Activated effector memory CD4-positive, alpha-beta T cell treated with Interleukin-2 at 50 U/mL for 16 hours (primary cell): Measurements from ENCODE around the gene SLC35G2.
"Not testable (repeated sequence)": the region's sequence is repeated elsewhere in the genome, so short reads cannot be mapped to it uniquely, and the experiment has no call there.

Source experiments
- DNase-seq: peaks from one replicate; pipeline ENCODE4 v3.0.0-alpha.2; 2020

Gene SLC35G2

DNA sequence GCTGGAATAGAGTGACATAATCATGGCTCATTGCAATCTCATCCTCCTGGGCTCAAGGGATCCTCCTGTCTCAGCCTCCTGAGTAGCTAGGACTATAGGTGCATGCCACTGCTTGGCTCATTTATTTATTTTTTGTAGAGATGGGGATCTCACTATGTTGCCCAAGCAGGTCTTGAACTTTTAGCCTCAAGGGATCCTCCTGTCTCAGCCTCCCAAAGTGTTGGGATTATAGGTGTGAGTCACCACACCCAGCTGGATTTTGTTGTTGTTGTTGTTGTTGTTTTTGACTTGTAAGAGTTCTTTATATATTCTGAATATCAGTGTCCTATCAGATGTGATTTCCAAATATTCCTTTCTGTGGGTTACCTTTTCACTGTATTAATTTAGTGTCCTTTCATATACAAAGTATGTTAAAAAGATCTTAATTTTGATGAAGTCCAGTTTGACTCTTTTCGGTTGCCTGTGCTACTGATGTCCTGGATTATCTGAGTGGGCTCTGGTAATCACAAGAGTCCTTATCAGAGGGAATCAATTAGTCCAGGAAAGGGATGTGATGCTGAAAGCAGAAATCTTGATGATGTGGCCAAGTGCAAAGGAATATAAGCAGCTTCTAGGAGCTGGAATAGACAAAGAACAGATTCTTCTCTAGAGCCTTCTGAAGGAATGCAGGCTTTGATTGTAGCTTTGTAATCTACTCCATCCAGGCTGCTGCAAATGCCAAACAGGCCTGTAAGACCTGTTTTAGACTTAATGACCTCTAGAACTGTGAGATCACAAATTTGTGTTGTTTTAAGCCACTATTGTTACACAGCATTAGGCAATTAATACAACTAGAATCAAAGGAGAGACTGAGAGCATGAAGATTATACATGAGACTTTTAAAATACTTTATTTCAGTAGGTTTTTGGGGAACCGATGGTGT is 73.3 kb downstream of the SLC35G2 start:
- DNase-seq = no peak

DNA sequence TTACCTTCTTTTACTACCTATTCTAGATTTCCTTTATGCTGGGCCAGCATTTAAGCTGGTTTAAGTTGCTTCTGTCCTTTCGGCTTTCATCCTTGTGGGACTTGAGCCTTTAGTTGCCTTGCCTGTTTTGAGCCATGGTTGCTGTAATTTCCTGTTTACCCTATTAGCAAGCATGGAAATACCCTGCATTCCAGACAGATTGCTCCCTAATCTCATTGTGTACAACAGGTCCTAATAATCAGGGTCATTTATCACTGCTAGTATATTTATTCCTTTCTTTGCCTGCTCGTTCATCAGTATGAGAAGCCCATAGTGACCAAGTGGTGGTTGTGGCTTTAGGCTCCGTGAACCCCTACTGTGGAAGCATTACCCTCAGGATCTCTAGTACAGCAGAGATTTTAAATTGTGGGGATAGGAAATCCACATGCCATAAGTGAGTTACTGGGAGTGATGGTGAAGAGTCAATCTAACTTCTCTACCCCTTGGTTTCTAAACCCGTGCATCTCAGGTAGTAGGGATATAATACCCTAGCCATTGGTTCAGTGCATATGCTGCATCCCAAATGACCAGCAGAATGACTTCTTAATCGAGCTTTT is 75.0 kb downstream of the SLC35G2 start:
- no peak for DNase-seq

DNA sequence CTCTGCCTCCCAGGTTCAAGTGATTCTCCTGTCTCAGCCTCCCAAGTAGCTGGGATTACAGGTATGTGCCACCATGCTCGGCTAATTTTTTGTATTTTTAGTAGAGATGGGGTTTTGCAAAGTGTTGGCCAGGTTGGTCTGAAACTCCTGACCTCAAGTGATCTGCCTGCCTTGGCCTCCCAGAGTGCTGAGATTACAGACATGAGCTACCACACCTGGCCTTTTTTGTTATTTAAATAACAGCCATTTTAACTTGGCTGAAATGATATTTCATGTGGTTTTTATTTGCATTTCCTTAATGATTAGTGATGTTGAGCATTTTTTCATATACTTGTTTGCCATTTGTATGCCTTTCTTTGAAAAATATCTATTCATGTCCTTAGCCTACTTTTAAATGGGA is 78.2 kb downstream of the SLC35G2 start:
- not testable (repeated sequence) for DNase-seq

DNA sequence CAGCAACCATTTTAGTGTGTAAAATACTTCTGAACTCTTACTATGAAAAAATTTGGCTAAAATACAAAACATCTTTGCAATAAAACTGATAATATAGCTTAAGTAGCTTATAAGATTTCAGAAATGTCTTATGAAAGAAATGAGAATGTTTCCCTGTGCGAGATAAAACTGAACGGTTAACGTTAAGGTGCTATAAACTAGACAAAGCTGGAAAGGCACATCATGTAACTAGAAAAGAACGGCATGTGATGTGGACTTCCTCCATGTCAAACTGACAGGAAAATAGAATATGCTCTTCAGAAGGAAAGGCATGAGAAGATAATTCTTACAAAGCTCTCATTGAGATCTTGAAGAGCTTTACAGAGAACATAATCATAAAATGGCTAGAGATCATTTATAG is 79.6 kb downstream of the SLC35G2 start:
- DNase-seq = no peak

DNA sequence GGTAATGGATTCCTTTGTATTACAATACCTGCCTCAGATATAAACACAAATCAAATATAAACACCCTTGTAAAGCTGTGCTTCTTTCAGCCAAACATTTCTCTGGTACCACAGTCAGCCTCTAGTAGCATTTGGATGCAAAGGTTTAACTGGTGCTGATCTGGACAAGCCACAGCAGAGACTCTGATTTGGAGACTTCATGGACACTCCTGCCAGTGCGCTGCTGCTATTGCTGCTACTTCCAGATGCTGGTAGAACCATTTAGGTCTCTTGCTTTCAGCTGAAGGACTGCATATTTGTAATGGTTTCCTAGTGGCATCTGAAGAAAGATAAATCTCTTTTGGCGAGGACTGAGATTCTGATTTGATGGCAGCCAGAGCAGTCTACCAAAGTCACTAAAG is 80.0 kb downstream of the SLC35G2 start:
- DNase-seq = no peak

DNA sequence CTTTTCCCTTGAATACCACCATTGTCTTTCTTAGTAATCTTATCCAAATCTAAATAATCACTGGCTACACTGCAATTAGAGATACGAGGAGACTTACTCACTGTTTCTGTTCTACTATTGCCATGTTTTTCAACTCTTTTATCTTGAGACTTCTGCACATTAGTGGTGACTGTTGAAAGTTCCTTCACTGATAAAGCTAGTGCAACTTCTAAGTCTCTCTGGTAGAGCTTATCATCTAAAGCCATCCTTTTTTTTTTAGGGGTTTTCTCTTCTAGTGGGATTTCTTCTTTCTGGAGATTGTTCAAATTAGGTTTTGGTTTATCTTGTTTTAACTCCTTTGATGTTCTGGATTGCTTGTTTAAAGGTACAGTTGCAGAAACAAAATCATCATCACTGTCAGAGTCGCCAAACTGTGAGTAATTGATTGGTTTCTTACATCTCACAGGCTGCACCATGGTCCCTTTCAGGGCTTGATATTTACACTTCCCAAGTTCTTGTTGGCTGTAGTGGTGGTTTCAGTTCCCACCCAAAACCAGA is 80.8 kb downstream of the SLC35G2 start:
- no peak for DNase-seq

DNA sequence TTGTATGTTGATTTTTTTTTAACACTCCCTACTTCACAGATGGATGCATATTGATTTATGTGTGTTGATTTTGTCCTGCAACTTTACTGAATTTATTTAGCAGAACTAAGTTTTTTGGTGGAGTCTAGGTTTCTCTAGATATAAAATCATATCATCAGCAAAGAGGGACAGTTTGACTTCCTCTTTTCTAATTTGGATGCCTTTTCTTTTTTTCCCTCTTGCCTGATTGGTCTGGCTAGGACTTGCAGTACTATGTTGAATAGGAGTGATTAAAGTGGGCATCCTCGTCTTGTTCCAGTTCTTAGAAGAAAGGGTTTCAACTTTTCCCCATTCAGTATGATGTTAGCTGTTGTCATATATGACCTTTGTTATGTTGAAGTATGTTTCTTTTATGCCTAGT is 81.8 kb downstream of the SLC35G2 start:
- not testable (repeated sequence) for DNase-seq

DNA sequence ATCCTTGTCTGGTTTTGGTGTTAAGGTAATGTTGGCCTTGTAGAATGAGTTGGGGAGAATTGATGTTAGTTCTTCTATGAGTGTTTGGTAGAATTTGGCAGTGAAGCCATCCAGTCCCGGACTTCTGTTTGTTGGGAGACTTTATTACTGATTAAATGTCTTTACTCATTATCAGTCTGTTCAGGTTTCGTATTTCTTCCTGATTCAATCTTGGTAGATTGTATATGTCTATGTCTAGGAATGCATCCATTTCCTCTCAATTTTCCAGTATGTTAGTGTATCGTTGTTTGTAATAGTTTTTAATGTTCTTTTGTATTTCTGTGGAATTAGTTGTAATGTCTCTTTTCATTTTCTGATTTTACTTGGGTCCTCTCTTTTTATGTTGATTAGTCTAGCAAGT is 82.5 kb downstream of the SLC35G2 start:
- DNase-seq = no peak

DNA sequence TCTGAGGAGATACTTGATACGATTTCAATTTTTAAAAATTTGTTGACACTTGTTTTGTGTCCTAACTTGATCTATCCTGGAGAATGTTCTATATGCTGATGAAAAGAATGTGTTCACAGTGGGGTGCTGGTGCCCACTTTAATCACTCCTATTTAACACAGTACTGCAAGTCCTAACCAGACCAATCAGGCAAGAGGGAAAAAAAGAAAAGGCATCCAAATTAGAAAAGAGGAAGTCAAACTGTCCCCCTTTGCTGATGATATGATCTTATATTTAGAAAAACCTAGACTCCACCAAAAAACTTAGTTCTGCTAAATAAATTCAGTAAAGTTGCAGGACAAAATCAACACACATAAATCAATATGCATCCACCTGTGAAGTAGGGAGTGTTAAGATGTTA is 83.6 kb downstream of the SLC35G2 start:
- not testable (repeated sequence) for DNase-seq

DNA sequence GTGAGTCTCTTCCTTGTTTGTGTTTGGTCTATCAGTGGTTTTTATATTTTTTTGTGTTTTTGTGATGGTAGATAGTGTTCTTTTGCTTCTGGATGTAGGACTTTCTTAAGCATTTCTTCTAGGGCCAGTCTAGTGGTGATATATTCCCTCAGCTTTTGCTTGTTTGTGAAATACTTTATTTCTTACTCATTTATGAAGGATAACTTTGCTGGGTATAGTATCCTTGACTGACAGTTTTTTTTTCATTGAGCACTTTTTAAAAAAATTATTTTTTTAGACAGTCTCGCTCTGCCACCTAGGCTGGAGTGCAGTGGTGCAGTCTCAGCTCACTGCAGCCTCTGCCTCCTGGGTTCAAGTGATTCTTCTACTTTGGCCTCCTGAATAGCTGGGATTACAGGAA is 85.0 kb downstream of the SLC35G2 start:
- DNase-seq = no peak

DNA sequence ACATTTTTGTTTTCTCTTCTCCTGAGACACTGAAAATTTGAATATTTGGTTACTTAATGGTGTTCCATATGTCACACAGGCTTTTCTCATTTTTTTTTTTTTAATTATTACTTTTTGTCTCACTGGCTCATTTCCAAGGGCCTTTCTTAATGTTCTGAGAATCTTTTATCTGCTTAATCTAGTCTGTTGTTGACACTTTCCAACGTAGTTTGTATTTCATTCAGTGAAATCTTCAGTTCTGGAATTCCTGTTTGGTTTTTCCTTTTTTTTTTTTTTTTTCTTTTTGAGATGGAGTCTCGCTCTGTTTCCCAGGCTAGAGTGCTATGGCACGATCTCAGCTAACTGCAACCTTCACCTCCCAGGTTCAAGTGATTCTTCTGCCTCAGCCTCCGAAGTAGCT is 85.8 kb downstream of the SLC35G2 start:
- no peak for DNase-seq
